ENCODE data around the gene INSM1.

INSM1 gene

GRCh38 chr20:20398123-20398522 is 30.2 kb downstream of the INSM1 start:
- Histone ChIP-seq H3K36me3 (replicated peaks) (no peaks in the 10 kb centered on the region), H3K27ac (no peak overlapping the region), H3K27me3 (replicated peaks) (no peaks in the 10 kb centered on the region), H3K4me3 (ENCODE audit: low read depth, low read length) (no peak overlapping the region)
- in situ Hi-C loops (cut with HindIII; ENCODE audit: low pct_ligation_motif_present, low sequenced_read_pairs) = no loop called here
- TF ChIP-seq CTCF (IDR thresholded peaks at IDR 0.05; ENCODE audit: low read depth, low read length, missing control alignments) = no peak
- DNase-seq = no peak

GRCh38 chr20:20399531-20400500 is 31.9 kb downstream of the INSM1 start:
- no peaks in the 10 kb centered on the region for H3K27me3 ChIP-seq (replicated peaks)
- no peaks in the 10 kb centered on the region for H3K36me3 ChIP-seq (replicated peaks)
- no peak for DNase-seq
- no peak overlapping the region for H3K4me3 ChIP-seq (ENCODE audit: low read depth, low read length)
- in situ Hi-C loops (cut with HindIII; ENCODE audit: low pct_ligation_motif_present, low sequenced_read_pairs) = no loop called here
- no peak for TF ChIP-seq CTCF (IDR thresholded peaks at IDR 0.05; ENCODE audit: low read depth, low read length, missing control alignments)
- no peak overlapping the region for H3K27ac ChIP-seq

GRCh38 chr20:20401991-20402390 is 34.1 kb downstream of the INSM1 start:
- no peak overlapping the region for H3K27ac ChIP-seq
- no peaks in the 10 kb centered on the region for H3K27me3 ChIP-seq (replicated peaks)
- no peak for TF ChIP-seq CTCF (IDR thresholded peaks at IDR 0.05; ENCODE audit: low read depth, low read length, missing control alignments)
- no peak for DNase-seq
- in situ Hi-C loops (cut with HindIII; ENCODE audit: low pct_ligation_motif_present, low sequenced_read_pairs) = no loop called here
- H3K36me3 ChIP-seq (replicated peaks) = no peaks in the 10 kb centered on the region
- H3K4me3 ChIP-seq (ENCODE audit: low read depth, low read length) = no peak overlapping the region

DNA sequence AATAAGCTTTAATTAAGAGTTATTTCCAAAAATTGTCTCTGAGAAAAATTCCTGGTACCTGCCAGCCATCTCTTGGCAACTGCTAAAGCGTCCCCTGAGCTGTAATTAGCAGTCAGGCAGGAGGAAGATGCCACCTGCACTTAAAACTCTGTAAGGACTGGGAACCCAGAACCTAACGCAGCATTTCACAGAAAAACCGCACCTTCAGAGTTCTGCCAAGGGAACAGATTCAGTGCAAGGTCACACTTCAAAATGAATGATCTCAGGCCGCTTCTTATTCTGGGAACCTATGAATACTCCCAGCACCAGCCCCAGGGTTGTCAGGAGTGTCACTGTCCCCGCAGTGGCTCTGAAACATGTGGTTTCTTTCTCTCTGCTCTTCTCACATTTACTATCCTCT is 36.7 kb downstream of the INSM1 start:
- no peaks in the 10 kb centered on the region for H3K36me3 ChIP-seq (replicated peaks)
- no peak for DNase-seq
- in situ Hi-C loops (cut with HindIII; ENCODE audit: low pct_ligation_motif_present, low sequenced_read_pairs) = no loop called here
- no peak for TF ChIP-seq CTCF (IDR thresholded peaks at IDR 0.05; ENCODE audit: low read depth, low read length, missing control alignments)
- no peak overlapping the region for H3K27ac ChIP-seq
- no peaks in the 10 kb centered on the region for H3K27me3 ChIP-seq (replicated peaks)
- H3K4me3 ChIP-seq (ENCODE audit: low read depth, low read length) = no peak overlapping the region

GRCh38 chr20:20405623-20406022 is 37.7 kb downstream of the INSM1 start:
- no peak for TF ChIP-seq CTCF (IDR thresholded peaks at IDR 0.05; ENCODE audit: low read depth, low read length, missing control alignments)
- Histone ChIP-seq H3K36me3 (replicated peaks) (no peaks in the 10 kb centered on the region), H3K27ac (no peak overlapping the region), H3K4me3 (ENCODE audit: low read depth, low read length) (no peak overlapping the region), H3K27me3 (replicated peaks) (no peaks in the 10 kb centered on the region)
- in situ Hi-C loops (cut with HindIII; ENCODE audit: low pct_ligation_motif_present, low sequenced_read_pairs) = no loop called here
- DNase-seq = no peak

All from brain microvascular endothelial cell (primary cell).